ENCODE data around the gene SLCO4A1. TPM values are rescaled to one million over a fixed set of nuclear protein-coding genes. Genes with fewer than 3 reads are reported as not detected.

Gene SLCO4A1, protein sequence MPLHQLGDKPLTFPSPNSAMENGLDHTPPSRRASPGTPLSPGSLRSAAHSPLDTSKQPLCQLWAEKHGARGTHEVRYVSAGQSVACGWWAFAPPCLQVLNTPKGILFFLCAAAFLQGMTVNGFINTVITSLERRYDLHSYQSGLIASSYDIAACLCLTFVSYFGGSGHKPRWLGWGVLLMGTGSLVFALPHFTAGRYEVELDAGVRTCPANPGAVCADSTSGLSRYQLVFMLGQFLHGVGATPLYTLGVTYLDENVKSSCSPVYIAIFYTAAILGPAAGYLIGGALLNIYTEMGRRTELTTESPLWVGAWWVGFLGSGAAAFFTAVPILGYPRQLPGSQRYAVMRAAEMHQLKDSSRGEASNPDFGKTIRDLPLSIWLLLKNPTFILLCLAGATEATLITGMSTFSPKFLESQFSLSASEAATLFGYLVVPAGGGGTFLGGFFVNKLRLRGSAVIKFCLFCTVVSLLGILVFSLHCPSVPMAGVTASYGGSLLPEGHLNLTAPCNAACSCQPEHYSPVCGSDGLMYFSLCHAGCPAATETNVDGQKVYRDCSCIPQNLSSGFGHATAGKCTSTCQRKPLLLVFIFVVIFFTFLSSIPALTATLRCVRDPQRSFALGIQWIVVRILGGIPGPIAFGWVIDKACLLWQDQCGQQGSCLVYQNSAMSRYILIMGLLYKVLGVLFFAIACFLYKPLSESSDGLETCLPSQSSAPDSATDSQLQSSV
- total RNA-seq, result 1 to 10 TPM; 2.9 to 5.0 TPM
- 2.0 TPM for polyA plus RNA-seq (2013, experiment 1 of 2)
- 1.7 TPM for polyA plus RNA-seq (2013, experiment 2 of 2)
- long read RNA-seq, experiment 1, result 0 reads
- long read RNA-seq, experiment 2, partial matches to known transcripts, result 0 of 6 reads
- long read RNA-seq, experiment 2, other reads (novel, unspliced or antisense), result 3 of 6 reads
- long read RNA-seq, experiment 3, transcript SLCO4A1-201 (12 exons, 2,776 nt), result major isoform, 12 of 26 reads
- long read RNA-seq, experiment 3, partial matches to known transcripts, result 2 of 26 reads
- long read RNA-seq, experiment 3, other reads (novel, unspliced or antisense), result 11 of 26 reads
- long read RNA-seq, experiment 4, result 0 reads

DNA sequence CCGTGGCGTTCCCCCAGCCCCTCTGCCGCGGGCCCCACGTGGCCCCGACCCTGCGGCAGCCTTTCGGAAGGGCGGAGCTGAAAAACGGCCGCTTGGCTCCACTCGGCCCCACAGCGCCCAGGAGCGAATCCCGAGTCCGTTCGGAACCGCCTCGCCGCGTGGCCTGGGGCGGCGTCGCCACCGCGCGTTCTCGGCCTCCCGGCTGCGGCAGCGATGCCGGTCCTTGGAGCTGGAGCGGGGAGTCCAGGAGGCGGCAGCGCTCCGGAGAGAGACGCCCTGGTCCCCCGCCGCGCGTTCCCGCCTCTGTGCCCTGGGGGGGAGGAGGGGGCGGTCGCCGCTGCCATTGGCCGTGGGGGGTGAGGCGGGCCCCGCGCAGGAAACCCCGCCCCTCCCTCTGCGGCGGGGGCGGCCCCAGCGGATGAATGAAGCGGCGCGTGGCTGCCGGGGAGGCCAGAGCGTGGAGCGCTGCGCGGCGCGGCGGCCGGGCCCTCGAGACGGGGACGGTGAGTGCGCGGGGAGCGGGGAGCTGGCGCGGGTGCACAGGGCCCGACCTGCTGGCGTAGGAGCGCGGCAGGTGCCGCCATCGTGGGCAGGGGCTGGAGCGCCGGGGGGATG, at the start of gene SLCO4A1:
Gene SLCO4A1 (plus strand): TSS at position 453 of the 615 bp plus-strand sequence. CDS start 13,952 bp downstream, outside the sequence.
- H3K4me1 ChIP-seq (ENCODE audit: control insufficient read depth, insufficient read depth, low read length), result no peaks in the 10 kb centered on the region
- no peak within 1 kb of the TSS for H3K27ac Mint-ChIP-seq
- H3K27ac ChIP-seq (ENCODE audit: low read depth, low read length), result no peak within 1 kb of the TSS
- peak; percentile 84 for DNase-seq
- H3K4me3 ChIP-seq (ENCODE audit: low read length), result peak within 1 kb of the TSS; percentile 74
- no peaks in the 10 kb centered on the region for H3K9me3 ChIP-seq (ENCODE audit: control insufficient read depth, low read length)
- WGBS, 2 experiments (ENCODE audit: insufficient coverage in 1 of 2, insufficient read length in 1 of 2), result 0 to 2% methylated on average over 35 to 82 of the region's 82 CpGs
- H3K4me1 Mint-ChIP-seq, result peaks cover 3% of the 10 kb centered on the region
- H3K4me3 Mint-ChIP-seq, result peak within 1 kb of the TSS; percentile 52
- H3K9me3 Mint-ChIP-seq, result no peaks in the 10 kb centered on the region
- H3K36me3 ChIP-seq (ENCODE audit: control insufficient read depth, insufficient read depth, low read length), result no peaks in the 10 kb centered on the region
- no peak within 1 kb of the TSS for H3K9ac ChIP-seq (ENCODE audit: extremely low read depth, low read length, poor library complexity, severe bottlenecking)
- peaks cover 67% of the 10 kb centered on the region for H3K27me3 ChIP-seq (ENCODE audit: control insufficient read depth, insufficient read depth, low read length, poor library complexity, severe bottlenecking)
- TF ChIP-seq, protein P1, sequence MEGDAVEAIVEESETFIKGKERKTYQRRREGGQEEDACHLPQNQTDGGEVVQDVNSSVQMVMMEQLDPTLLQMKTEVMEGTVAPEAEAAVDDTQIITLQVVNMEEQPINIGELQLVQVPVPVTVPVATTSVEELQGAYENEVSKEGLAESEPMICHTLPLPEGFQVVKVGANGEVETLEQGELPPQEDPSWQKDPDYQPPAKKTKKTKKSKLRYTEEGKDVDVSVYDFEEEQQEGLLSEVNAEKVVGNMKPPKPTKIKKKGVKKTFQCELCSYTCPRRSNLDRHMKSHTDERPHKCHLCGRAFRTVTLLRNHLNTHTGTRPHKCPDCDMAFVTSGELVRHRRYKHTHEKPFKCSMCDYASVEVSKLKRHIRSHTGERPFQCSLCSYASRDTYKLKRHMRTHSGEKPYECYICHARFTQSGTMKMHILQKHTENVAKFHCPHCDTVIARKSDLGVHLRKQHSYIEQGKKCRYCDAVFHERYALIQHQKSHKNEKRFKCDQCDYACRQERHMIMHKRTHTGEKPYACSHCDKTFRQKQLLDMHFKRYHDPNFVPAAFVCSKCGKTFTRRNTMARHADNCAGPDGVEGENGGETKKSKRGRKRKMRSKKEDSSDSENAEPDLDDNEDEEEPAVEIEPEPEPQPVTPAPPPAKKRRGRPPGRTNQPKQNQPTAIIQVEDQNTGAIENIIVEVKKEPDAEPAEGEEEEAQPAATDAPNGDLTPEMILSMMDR (conservative IDR thresholded peaks at IDR 0.05), result no peak
- H3K27me3 Mint-ChIP-seq (ENCODE audit: insufficient read depth), result peaks cover 60% of the 10 kb centered on the region
- H3K36me3 Mint-ChIP-seq (ENCODE audit: low read depth), result no peaks in the 10 kb centered on the region

DNA sequence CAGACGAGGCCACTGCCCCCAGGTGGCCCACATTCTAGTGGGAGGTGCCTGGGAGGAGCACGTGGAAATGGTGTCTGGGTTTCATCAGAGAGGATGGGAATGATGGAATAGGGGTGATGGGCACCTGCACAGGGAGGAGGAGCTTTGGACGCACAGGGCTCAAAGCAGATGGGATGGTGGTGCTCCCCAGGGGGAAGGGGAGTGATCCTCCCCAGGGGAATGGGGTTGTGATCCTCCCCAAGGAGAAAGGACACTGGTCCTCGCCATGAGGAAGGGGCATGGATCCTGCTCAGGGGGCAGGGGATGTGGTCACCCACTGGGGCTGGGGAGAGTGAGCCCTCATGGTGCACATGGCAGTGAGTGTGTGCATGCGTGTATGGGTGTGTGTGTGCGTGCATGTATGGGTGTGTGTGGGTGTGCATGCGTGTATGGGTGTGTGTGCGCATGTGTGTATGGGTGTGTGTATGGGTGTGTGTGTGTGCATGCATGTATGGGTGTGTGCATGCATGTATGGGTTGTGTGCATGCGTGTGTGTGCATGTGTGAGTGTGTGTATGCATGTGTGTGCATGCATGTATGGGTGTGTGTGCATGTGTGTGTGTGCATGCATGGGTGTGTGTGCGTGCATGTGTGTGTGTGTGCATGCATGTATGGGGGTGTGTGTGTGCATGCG, 49.7 kb upstream of the SLCO4A1 start:
- Histone ChIP-seq H3K4me1 (ENCODE audit: control insufficient read depth, insufficient read depth, low read length) (no peaks in the 10 kb centered on the region), H3K36me3 (ENCODE audit: control insufficient read depth, insufficient read depth, low read length) (no peaks in the 10 kb centered on the region), H3K9me3 (ENCODE audit: control insufficient read depth, low read length) (no peaks in the 10 kb centered on the region), H3K4me3 (ENCODE audit: low read length) (no peak overlapping the region), H3K9ac (ENCODE audit: extremely low read depth, low read length, poor library complexity, severe bottlenecking) (no peak overlapping the region), H3K27me3 (ENCODE audit: control insufficient read depth, insufficient read depth, low read length, poor library complexity, severe bottlenecking) (no peaks in the 10 kb centered on the region), H3K27ac (ENCODE audit: low read depth, low read length) (no peak overlapping the region)
- Mint-ChIP-seq H3K36me3 (ENCODE audit: low read depth) (no peaks in the 10 kb centered on the region), H3K4me3 (no peak overlapping the region), H3K27ac (no peak overlapping the region), H3K27me3 (ENCODE audit: insufficient read depth) (peaks cover 2% of the 10 kb centered on the region), H3K4me1 (no peaks in the 10 kb centered on the region), H3K9me3 (no peaks in the 10 kb centered on the region)
- TF ChIP-seq, protein P1 (conservative IDR thresholded peaks at IDR 0.05), result no peak
- DNase-seq, result no peak
- 59 to 82% methylated on average over 5 to 11 of the region's 11 CpGs for WGBS, 2 experiments (ENCODE audit: insufficient coverage in 1 of 2, insufficient read length in 1 of 2)
